ENCODE results near the gene TCP1.
"Not testable (repeated sequence)": the region's sequence is repeated elsewhere in the genome, so short reads cannot be mapped to it uniquely, and the experiment has no call there.

Gene TCP1

DNA sequence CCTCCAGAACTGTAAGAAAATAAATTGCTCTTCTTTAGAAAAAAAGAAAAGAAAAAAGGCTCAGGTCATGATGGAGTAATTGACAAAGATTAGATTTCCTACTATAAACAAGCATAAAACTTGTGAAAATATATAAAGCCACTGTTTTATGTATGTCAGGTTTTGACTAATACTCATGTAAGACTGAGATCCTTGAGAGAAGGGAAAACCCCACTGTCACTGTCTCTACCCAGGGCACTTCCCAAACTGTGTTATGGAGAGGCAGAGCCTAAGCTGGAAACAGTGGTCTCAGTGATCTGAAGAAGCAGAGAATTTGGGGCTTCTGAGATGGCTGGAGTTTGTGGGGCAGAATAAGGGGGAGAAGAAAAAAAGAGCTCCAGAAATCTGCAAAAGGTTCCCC lies 19.9 kb downstream of the TCP1 start:
- DNase-seq: no peak

DNA sequence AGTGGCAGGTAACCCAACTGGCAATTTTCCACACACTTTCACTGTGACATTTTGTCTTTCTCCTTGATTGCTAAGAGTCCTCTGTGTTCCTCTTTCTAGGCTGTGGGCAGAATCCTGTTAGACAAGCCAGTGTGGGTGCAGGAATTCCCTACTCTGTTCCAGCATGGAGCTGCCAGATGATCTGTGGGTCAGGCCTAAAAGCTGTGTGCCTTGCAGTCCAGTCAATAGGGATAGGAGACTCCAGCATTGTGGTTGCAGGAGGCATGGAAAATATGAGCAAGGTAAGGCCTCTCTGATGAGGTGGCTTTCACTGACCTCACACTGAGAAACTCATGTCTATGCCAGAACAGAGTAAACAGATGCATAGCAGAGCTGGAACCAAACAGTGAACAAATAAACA lies 22.5 kb downstream of the TCP1 start:
- DNase-seq: peak in 1 of 2 donors; percentile 69

- DNase-seq: peak; percentile 51 to 81
These were observed 26.6 kb downstream of the TCP1 start for GRCh38 chr6:159762681-159763293.

- peak; percentile 89 to 93 for DNase-seq
These were observed 27.3 kb downstream of the TCP1 start, which contains the start of gene ACAT2 for GRCh38 chr6:159761873-159762680. TSS of gene ACAT2 (plus strand) at chr6:159762045. CDS start at chr6:159762088, 43 bp downstream.

GRCh38 chr6:159761129-159761872 lies 28.1 kb downstream of the TCP1 start:
- no peak for DNase-seq

DNA sequence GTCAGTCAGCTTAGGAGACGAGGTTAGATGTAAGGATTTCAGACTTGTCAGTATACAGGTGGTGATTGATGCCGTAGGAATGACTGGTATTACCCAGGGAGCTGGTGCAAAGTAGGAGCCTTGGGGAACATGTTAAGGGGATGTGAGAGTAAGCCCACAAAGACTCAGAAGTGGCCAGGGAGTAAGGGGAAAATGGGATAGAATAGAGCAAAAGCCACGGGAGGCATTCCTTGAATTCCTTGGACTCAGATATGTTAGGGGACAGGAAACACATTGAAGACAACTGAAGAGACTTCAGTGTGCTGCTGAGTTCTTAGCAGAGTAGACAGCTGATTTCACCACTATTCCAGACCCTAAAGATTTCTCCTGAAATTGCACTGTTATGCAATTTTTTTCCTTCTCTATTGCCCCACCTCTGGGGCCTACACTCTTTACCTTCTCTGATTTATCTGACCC lies 28.8 kb downstream of the TCP1 start:
- no peak for DNase-seq

DNA sequence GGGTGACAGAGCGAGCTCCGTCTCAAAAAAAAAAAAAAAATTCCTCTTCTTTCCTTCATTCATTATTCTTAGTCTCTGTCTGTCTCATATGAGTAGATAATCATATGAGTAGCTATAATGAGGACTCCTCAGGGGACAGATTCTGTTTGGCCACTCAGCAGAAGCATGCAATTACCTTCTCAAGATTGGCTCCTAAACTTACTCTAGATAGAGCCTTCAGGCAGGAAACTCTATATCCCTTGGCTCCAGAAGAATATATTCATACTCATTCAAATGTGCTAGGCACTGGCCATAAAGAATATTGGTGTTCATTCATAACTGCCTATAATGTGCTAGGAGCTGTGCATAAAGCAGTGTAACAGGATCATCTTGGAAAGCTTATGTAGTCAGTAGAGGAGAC lies 29.8 kb downstream of the TCP1 start:
- no peak for DNase-seq

DNA sequence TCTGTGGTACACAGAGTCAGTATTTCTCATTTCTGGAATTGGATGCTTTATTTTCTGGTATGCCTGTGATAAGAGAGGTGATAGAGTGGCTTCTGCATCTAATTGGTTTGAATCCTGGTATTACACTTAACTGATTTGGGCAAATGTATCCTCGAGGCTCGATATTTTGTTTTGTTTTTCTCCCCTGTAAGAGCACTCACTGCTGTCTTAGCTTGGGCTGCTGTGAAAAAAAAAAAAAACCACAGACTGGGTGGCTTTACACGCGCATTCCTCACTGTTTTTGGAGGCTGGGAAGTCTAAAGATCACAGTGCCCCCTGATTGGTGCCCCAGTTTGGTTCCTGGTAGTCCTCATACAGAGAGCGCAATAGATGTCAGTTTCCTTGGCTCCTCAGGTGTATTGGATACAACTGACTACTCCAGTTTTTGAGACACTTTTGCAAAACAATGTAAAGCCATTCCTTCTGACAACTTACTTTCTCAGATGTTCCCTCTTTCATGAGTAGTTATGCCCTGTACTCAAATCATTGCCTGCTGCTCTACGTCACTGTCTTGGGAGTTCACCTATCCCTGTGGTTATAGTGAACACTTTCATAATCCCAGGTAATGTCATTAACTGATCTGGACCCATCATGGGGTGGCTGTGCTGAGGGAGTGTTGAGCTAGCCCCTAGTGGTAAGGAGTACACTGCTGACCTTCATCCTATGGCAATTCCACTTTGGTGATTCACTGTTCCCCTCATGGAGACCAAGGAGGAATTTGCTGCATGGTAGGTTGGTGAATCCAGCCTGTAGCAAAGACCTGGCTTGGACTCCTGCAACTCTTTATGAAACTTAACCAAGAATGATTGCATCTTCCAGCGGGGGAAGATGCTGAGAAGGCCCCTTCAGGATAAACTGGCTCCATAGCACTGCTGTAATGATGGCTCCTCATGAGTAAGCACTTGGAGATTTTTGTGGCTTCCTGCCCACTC lies 31.1 kb downstream of the TCP1 start:
- DNase-seq: no peak

GRCh38 chr6:159756508-159756907 lies 32.9 kb downstream of the TCP1 start:
- DNase-seq: no peak

- DNase-seq: no peak
These were observed 34.2 kb downstream of the TCP1 start for GRCh38 chr6:159754959-159755914.

- DNase-seq: no peak
These were observed 35.0 kb downstream of the TCP1 start for GRCh38 chr6:159754401-159754800.

DNA sequence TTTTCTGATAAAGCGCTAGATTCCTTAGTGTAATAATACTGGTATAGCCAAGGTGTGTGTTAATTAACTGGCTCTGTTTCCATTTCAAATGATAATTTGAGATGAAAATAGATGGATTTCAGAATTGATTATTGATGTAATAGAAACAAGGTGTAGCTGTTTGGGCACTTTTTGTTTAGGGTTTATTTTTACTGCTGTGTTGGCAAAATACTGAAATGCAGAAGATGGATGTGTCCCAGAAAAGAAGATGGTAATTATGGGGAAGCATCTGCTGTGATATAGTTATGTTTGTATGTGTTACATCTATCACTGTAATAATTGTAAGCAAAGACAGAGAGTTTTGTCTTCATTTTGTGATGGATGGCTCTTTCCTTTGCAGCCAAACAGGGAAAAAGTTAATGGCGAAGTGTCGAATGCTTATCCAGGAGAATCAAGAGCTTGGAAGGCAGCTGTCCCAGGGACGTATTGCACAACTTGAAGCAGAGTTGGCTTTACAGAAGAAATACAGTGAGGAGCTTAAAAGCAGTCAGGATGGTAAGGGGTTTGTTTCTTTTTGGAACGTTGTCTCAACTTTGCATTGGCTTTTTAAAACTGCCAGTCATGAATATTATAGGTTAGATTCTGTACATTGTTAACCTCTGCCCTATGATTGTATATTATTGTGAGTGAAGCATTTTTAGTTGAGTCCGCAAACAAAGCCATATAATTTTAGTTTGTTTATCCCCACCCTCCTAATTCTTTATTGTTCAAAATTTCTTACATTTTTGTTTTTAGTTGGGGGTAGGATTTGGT lies 36.1 kb downstream of the TCP1 start:
- DNase-seq: no peak

DNA sequence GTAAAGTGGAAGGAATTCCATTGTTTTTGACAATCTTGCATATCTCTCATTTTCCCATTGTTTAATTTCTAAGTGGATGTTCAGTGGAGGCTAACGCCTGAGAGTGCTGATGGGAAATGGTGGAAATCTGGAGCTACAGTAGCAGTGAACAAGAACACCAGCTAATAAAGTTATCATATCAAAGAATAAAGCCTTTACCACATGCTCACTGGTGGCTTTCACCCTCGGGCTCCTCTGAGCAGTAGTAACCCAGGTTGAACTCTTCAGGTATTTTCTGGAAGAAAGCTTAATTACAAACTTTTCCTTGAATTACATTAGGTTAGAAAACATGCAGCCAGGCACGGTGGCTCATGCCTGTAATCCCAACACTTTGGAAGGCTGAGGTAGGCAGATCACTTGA lies 38.0 kb downstream of the TCP1 start:
- no peak for DNase-seq

GRCh38 chr6:159748127-159748526 lies 41.3 kb downstream of the TCP1 start:
- not testable (repeated sequence) for DNase-seq

DNA sequence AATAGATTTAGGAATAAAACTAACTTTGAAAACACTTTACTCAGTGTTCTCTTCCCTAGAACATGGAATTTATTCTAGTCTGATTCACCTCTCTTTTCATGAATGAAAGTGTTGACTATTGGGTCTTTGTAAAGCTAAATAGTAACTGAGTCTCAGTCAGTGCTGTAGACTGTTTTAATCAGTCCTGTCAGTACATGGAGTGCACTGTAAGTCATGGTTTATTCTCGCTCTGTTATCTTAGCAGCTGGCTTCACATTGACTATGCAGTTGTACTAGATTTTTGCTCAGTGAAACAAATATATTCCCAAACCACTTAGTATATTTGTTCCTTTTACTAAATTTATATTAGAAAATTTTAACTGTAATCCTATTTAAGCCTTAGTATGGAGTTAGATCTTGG lies 42.6 kb downstream of the TCP1 start:
- no peak for DNase-seq

DNA sequence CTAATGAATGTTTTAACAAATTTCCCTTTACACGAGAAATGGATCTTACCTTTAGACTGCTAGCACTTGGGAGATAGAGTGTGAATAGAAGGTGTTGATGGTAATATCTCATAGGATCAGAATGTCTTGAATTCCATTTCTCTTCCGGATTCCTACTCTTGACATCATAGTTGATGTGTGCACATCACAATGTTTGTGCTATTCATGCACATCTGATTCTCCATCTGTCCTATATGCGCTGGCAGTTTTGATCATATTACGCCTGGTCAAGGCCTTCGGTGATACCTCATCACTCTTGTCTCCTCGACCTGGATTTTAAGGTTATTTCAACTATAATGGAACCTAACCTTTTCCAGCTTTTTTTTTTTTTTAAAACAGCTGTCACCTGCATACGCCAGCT lies 44.3 kb downstream of the TCP1 start:
- DNase-seq: no peak

- DNase-seq: no peak
These were observed 47.2 kb downstream of the TCP1 start for GRCh38 chr6:159742165-159742564.

DNA sequence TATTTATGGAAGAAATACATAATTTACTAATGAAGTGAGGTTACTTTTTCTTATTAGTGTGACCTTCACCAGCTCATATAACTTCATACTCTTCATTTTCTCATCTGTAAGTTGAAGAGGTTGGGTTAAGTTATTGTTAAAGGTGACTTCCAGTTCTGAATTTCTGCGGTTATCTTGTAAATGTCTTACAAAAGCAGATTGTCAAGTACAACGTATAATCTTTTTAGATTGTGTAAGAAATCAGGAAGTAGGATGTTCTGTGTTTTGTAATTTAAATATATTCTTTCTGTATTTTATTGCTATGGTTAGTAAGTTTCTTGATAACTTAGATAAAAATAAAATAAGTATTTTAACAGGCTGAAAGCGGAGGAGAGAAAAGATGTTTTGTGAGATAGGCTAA lies 50.1 kb downstream of the TCP1 start:
- DNase-seq: peak in 1 of 2 donors; percentile 46

- no peak for DNase-seq
These were observed 52.5 kb downstream of the TCP1 start for GRCh38 chr6:159736908-159737307.

- DNase-seq: not testable (repeated sequence)
These were observed 56.0 kb downstream of the TCP1 start for GRCh38 chr6:159733395-159733794.

Measured in inflammatory macrophage treated with lipopolysaccharide for 1 hour (primary cell).